Left colon (tissue), 2 donors: ENCODE results near the gene CDC73. TPM values are rescaled to one million over a fixed set of nuclear protein-coding genes. Genes with fewer than 3 reads are reported as not detected.
"Not testable (repeated sequence)": the region's sequence is repeated elsewhere in the genome, so short reads cannot be mapped to it uniquely, and the experiment has no call there.

ENCODE experiments used
- ATAC-seq: fragments of 200-7000 bp; cut with Tn5 transposase; one replicate; pipeline ENCODE4 v1.9.1; 2020; ENCODE audit warnings: mild to moderate bottlenecking, moderate library complexity
- DNase-seq, 2 donors: peaks; one replicate each; pipeline ENCODE4 v3.0.0-alpha.2; 2020
- intact Hi-C, 2 donors: fragments of 100-400 bp; cut with DNase I in 1 of 2; cut with micrococcal nuclease in 1 of 2; formaldehyde crosslinking; loops; one replicate each; pipeline versions ENCODE4 v1.11.2 to v1.14.0; 2022; cut with DNase I, micrococcal nuclease
- total RNA-seq, 2 donors: library from RNA; stranded (reverse); fragmentation: NEBNext Ultra II Directional; extraction: Animal tissue kit (Norgen Biotek cat#: 25700); gene quantifications; one replicate each; pipeline ENCODE4 v1.2.1, GENCODE V29; 2021
- donor health status: DM: no; HTN: no; CAD: no.
- donor health status: DM: yes; HTN: yes; CAD: no.

CDC73 gene
- total RNA-seq, 2 donors from 2014 or later = 44.8 to 46.2 TPM

DNA sequence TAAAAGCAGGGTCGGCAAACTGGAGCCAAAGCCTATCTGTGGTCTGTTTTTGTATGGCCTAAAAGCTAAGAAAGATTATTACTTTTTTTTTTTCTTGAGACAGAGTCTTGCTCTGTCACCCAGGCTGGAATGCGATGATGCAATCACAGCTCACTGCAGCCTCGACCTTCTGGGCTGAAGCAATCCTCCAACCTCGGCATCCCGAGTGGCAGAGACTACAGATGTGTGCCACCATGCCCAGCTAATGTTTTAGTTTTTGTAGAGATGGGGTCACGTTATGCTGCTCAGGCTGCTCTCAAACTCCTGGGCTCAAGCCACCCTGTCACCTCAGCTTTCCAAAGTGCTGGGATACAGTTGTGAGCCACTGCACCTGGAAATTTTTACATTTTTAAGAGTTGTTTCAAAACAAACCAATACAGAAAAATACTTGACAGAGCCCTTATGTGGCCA lies 10.2 kb upstream of the CDC73 start:
- DNase-seq = no peak
- no peak for ATAC-seq
- intact Hi-C loops = no loop called here

DNA sequence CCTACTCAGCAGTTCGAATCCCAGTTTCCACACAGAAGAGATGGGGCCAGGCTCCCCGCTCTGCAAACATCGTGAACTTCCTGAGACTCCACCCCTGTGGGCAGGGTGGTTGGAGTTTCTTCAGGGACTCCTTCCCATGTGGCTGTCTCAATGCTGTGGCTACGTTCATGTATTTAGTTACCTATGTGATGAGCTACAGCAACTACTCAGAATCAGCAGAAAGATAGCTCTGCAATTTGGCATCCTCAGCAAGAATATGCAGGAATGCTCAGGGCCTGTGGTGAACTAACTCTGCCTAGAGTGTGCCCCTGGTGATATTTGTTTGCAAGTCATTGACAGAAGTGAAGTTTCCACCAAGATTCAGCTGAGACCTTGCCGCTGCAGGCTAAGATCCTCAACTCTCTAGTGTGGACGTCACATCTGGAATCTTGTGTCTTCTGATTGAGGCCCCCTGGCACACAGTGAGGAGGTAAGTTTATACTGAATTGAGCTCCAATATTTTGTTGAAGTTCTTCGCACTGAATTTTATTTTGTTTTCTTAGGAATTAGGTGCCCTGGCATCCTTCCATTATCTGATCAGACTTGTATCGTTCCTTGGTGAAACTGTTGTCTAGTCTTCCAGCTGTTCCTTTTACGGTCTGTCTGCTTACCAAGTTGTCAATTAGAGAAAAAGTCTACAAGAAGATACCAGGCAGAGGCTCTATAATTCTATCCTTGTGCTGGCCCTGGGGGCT lies 8.4 kb upstream of the CDC73 start:
- ATAC-seq = no peak
- intact Hi-C loops = no loop called here

DNA sequence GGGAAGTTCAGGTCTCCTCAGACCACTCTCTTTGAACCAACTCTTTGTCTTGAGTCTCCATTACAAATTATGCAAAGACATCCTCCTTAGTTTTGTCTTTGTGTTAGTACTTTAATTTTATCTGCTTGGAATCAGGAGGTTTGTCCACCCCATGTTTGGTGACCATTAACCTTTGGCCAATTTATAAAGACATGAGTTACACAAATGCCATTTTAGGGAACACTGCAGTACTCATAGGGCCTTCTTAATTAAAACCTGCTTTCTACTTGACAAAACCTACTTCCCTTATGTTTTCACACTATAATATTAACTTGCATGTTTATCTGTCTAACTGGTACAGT lies 7.9 kb upstream of the CDC73 start:
- intact Hi-C loops = no loop called here
- ATAC-seq (no peak), DNase-seq (no peak)

More for the DNA sequence above, 8.4 kb upstream of the CDC73 start:
- no peak for DNase-seq

DNA sequence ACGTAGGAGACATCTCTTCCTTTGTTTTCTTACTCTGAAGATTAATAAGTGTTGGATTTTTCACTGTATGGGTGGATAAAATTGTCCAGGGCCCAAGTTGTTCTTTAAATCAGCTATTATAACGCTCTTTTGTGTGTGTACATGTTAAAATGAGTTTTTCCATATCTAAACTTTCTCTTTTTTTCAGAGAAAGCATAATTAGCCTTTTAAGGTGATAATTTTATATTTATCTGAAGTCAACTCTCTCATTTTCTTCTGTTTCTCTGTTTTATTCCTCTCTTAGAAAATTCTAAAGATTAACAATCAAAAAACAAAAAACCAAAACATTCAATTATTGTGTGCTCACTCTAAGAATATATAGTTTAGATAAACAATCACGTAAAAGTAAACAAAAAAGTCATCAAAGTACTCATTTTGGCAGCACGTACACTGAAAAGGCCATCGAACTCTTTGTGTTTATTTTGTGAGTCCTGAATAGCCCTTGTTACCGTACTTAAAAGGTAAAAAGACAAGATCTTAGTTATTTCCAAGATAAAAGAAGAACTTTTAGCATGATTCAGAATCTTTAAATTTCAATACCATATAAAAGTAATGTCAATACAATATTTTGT lies 7.2 kb upstream of the CDC73 start:
- no peak for ATAC-seq
- no peak for DNase-seq
- intact Hi-C loops = no loop called here

DNA sequence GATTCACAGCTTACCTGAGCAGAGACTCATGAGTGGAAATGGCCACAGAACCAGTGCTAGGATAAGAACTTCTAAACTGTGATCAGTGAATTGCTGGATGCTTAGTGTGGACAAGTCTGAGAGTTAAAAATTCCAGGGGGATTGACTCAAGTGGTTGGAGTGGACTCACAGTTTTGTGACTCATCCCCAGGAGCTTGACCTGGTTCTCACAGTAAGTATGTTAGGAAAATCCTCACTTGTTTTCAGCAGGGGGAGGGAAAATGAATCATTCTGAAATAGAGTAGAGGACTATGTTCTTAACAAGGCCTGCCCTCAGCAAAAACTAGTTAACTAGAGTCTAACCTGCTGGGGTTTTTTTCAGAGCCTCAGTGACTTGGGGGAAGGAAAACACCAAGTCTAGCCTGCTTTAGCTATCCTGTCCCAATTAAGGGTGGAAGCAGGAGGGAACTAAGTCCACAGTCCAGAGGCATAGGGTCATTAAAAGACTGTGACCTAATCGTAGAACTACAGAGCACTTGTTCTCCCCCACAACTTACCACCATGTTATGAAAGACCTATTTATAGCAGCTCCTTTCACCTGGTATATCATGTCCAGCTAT lies 6.1 kb upstream of the CDC73 start:
- ATAC-seq = no peak
- intact Hi-C loops = no loop called here
- no peak for DNase-seq

DNA sequence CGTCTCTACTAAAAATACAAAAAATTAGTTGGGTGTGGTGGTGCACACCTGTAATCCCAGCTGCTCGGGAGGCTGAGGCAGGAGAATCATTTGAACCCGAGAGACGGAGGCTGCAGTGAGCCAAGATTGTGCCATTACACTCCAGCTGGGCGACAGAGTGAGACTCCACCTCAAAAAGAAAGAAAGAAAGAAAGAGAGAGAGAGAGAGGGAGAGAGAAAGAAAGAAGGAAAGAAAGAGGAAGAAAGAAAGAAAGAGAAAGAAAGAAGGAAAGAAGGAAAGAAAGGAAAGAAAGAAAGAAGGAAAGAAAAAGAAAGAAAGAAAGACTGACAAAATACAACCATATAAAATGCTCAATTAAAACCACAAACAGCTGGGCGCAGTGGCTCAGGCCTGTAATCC lies 4.7 kb upstream of the CDC73 start:
- ATAC-seq, DNase-seq, intact Hi-C loops: not testable (repeated sequence)

DNA sequence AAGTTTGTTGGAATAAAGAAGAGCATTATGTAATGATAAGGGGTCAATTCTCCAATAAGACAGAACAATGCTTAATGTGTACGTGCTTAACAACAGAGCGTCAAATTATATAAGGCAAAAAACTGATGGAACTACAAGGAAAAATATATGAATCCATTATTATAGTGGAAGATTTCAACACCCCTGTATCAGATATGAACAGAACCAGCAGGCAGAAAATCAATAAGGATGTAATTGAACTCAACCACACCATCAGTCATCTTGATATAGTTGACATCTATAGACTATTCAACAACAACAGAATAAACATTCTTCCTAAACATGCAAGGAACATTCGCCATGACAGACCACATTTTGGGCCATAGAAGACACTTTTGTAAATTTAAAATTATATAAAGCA lies 3.6 kb upstream of the CDC73 start:
- ATAC-seq (no peak), DNase-seq (no peak)
- intact Hi-C loops = no loop called here

DNA sequence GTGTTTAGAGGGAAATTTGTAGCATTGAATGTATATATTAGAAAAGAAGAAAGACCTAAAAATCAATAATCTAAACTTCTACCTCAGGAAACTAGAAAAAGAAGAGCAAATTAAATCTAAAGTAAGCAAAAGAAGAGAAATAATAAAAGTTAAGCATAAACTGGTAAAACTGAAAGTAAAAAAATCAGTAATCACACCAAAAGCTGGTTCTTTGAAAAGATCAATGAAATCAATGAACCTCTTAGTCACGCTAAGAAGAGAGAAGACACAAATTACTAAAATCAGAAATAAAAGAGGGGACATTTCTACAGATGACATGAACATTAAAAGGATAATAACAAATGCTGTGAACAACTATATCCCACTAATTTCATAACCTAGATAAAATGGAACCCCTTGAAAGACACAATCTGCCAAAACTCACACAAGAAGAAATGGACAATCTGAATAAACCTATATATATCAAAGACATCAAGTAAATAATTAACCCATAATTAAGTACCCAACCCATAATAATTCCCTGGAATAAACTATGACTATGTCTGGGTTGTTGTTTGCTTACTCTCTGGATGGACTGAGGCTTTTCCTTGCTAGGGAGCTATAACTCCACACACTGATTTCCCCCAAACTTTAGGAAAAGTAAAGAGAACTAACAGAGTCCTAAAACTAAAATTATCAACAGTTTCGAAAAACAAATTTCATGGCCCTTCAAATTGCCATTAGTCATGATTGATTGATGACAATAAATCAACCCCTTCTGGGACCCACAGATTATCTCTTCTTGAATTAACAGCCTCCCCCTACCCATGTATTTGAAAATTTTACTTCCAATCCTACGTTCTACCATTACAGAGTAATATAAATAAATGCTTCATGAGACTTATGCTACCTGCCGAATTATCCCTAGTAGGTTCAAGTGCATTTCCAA lies 2.8 kb upstream of the CDC73 start:
- DNase-seq (no peak), ATAC-seq (no peak)
- intact Hi-C loops = no loop called here

DNA sequence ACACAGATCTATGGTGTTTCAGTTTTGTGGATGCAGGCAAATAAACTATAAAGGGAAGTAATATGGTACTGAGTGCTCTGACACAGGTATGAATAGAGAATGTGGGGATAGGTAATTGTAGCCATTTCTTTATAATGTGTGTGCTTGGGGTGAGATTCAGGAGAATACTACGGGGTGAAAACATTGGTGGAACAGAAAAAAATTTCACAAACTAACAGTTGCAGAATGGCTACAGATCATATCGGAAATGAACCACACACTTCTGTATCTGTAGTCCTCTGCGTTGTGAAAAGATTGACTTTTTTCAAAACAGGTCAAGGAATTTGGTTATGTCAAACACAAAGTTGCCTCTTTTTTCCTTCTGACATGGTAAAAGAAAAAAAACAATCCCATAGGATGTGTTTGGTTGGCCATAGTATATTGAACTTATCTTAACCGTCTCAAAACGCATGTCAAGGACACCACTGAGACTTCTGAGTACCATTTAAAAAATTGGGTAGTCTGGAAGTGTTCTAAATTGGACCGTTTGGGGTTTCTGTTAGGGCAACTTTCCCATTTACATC lies 1.1 kb upstream of the CDC73 start:
- no peak for DNase-seq
- no peak for ATAC-seq
- intact Hi-C loops = loop anchor here in 1 of 2 donors (5.0 to 10.0 kb wide), 2 partner anchors 58 to 316 kb away; partner anchors contain the start of gene RGS2

DNA sequence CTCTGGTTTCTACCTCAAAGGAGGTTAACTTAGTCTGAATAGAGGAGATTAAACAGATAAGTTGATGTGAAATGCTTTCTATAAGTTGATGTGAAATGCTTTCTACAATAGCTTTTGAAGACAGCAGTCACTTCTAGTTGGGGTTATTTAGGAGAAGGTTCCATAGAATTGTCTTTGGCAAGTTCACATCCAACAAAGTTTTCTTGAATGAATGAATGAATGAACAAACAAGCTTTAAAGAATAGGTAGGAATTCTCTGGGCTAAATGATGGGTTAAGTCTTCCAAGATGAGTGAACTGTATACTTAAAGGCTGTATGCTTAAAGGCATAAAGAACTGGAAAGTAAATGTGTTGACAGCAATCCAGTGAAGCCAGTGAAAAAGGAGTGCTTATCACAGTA lies 1.9 kb downstream of the CDC73 start:
- intact Hi-C loops = loop anchor here in 1 of 2 donors (5.0 to 10.0 kb wide), 2 partner anchors 61 to 319 kb away; partner anchors contain the start of gene RGS2

DNA sequence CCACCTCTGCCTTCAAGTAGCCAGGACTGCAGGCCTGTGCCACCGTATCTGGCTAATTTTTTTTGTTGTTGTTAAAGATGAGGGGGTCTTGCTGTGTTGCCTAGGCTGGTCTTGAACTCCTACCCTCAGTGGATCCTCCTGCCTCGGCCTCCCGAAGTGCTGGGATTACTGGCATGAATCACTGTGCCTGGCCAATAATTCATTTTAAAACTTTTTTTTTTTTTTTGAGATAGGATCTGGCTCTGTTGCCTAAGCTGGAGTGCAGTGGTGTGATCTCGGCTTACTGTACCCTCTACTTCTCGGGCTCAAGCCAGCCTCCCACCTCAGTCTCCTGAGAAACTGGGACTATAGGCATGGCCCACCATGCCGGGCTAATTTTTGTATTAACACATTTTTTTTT lies 3.5 kb downstream of the CDC73 start:
- DNase-seq (no peak), ATAC-seq (no peak)
- intact Hi-C loops = loop anchor here in 1 of 2 donors (10.0 kb wide), 1 partner anchor 321 kb away; the partner anchor contains the start of gene RGS2

More for the DNA sequence above, 1.9 kb downstream of the CDC73 start:
- no peak for DNase-seq
- no peak for ATAC-seq

DNA sequence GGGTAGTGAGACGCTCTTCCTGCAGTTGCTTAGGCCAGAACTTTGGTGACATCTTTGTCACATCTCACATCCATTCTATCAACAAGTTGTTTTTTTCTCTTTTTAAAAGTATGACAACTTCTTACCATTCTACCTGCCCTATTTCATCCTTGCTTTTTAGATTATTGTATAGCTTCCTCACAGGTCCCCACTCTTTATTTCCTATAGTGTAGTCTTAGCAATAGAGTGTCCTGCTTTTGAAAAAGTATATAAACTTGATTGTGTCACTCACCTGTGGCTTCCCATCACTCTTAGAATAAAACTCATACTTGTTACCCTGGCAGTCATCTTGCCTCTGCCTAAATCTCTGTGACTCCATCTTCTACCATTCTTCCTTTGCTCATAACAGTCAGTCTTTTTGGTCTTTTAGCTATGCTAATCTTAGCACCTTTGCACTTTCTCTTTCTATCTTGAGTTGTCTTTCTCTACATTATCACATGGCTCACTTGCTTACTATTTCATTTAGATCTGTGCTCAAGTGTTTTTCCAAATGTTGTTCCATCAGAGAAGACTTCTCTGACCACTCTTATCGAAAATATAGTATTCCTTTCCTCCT lies 9.5 kb downstream of the CDC73 start:
- intact Hi-C loops = no loop called here
- ATAC-seq = no peak
- no peak for DNase-seq

DNA sequence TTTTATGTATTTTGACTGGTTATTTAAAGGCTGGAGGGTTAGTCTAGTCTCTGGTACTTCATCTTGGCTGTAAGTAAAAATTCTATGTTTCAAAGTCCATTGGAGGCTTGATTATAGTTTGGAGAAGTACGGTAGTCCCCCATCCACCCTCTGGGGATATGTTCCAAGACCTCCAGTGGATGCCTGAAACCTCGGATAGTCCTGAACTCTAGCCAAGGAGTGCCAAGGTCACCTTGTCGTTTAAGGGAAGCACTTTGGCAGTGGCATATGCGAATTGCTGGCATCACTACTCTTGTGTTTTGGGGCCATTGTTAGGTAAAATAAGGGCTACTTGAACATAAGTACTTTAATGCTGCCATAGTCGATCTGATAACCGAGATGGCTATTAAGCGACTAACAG lies 18.4 kb downstream of the CDC73 start:
- intact Hi-C loops = no loop called here
- ATAC-seq (no peak), DNase-seq (no peak)

DNA sequence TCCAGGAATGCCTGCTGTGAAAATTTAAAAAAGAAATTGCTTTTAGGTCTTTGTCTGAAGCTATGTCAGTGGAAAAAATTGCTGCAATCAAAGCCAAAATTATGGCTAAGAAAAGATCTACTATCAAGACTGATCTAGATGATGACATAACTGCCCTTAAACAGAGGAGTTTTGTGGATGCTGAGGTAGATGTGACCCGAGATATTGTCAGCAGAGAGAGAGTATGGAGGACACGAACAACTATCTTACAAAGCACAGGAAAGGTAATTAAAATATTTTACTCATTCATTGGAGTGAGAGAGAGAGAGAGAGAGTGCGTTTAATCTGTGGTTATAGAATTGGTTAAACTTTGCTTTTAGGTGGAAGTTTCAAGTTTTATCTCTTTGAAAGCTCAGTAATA lies 20.0 kb downstream of the CDC73 start:
- intact Hi-C loops = no loop called here
- ATAC-seq = no peak
- DNase-seq = no peak

DNA sequence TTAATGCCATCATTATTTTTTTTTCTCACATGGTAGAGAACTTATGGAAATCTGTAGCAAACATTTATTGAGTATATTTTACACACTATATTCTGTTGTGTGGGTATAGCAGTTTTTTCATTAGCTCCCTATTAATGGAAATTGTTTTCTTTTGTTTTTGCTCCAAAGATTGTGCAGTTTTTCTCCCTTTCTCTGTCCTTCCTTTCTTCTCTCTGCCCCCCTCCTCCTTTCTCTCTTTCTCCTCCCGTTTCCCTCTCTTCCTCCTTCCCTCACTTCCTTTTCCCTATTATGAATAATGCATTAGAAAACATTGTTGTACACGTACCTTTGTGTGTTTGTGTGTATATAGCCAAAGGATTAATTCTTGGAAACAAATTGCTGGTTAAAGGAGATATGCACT lies 20.6 kb downstream of the CDC73 start:
- DNase-seq (no peak), ATAC-seq (no peak)
- intact Hi-C loops = no loop called here

DNA sequence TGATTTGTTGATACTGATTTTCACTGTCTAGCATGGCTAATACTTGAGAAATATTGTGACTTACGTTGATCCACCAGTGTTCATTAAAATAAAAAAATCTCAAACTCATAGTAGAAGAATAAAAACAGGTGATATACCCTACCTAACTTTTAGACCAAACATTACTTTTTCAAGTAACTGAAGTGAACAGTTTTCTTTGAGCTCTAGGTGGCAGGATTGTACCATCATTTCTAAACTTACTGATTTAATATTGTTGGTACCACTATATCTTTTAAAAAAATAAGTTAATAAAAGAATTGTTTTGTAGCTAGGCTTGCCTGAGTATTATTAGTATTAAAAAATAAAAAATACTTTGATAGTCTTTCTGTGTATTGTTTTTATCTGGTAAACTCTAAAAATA lies 21.5 kb downstream of the CDC73 start:
- DNase-seq = no peak
- intact Hi-C loops = no loop called here
- no peak for ATAC-seq

DNA sequence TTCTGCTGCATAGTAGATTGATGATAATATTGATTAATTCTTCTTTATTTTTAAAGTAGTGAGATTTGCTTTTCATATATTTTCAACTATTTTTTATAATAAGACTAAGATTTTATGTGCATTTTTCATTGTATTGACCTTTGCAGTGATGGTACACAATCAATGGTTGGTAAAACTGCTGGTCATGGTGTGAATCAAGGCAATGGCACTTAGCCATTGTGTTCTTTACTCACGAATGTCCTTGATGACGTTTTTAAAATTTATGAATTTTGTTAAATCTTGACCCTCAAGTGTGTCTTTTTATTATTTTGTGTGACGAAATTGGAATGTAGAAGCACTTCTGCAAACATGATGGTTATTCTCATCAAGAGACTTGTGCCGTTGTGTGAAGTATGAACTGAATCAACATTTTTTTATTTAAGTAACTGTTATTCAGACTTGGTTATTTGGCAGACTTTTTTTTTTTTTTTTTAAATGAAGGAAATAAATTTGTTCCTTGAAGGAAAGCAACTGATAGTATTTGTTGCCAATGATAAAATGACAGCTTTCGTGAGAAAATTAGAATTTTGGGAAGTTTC lies 22.6 kb downstream of the CDC73 start:
- intact Hi-C loops = no loop called here
- no peak for ATAC-seq
- no peak for DNase-seq

DNA sequence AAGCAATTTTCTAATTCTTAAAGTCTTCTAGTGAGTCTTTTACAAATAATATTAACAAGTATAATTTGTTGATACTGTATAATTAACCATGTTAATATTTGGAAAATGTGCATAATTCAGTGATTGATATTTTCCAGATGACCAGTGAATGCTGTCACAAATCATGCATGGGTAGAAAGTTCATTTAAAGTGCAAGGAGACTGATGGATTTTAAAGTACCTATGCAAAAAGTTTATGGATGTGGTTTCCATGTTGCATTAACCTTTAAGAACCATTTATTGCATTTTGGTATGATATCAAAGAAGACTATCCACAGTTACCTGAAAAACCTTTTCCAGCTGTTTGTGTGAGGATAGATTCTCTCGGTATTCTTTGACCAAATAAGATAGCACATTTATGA lies 23.2 kb downstream of the CDC73 start:
- intact Hi-C loops = no loop called here
- no peak for ATAC-seq
- no peak for DNase-seq
